GM19324 (cell line): Measurements from ENCODE around the gene SMAD9.

ENCODE experiments used
- ATAC-seq: cut with Tn5 transposase; IDR thresholded peaks from one replicate; pipeline ENCODE4 v1.9.1; 2021; ENCODE audit warnings: mild to moderate bottlenecking, moderate library complexity; ENCODE audit not compliant: unreplicated experiment, low FRiP score

SMAD9 gene

GRCh38 chr13:36870050-36870692 is 49.9 kb downstream of the SMAD9 start:
- no peak for ATAC-seq

DNA sequence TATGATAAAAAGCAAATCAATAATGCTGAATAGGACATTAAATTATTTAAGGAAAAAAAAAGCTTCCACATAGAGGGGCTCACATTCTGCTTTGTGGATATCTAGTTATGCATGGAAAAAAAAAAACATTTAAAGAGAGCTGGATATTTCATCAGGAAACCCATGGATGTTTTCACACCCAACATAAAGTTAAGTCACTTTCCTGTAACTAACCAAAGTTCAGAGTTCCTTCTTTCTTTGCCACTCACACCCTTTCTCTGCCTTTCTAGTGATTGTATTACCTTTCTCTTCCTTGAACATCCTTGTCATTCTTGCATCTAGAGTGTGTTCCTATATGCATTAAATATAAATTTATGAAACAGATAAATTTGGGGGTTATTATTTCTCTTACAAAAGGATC is 53.8 kb downstream of the SMAD9 start:
- no peak for ATAC-seq

DNA sequence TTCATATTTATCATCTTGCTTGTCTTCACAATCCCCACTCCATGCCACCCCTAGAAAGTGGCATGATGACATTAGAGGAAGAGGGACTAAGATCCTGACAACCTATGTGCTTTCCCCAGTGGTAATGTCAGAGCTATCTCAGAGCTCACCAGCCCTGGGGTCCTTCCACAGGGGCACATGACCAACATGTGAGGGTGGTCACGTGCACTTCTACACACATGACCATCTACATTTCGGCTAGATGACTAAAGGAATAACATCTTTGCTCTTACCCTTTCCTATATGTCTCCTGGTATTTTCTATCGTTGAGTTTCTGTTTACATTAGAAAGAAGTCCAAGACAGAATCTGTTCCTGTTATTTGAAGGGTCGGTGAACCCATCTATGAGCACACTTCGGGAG is 54.8 kb downstream of the SMAD9 start:
- ATAC-seq = no peak

- no peak for ATAC-seq
These were observed 57.3 kb downstream of the SMAD9 start for GRCh38 chr13:36862722-36863121.

DNA sequence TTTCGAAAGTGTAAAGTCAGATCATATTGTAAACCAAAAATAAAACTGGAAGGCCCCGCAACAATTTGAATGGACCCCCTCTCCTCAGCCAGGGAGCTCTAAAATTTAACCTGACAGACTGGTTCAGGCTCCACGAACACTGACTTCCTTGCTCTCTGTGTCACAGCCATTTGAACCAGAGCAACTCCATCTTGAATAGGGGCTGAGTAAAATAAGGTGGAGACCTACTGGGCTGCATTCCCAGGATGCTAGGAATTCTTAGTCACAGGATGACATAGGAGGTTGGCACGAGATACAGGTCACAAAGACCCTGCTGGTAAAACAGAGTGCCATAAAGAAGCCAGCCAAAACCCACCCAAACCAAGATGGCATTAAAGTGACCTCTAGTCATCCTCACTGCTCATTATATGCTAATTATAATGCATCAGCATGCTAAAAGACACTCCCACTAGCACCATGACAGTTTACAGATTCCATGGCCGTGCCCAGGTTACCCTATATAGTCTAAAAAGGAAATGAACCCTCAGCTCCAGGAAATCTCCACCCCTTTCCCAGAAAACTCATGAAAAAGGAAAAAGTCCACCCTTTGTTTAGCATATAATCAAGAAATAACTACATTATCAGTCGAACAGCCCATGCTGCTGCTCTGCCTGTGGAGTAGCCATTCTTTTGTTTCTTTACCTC is 57.9 kb downstream of the SMAD9 start:
- no peak for ATAC-seq

- no peak for ATAC-seq
These were observed 60.8 kb downstream of the SMAD9 start for GRCh38 chr13:36859259-36859658.

GRCh38 chr13:36858290-36858689 is 61.7 kb downstream of the SMAD9 start:
- ATAC-seq = peak; percentile 69

GRCh38 chr13:36857253-36857652 is 62.8 kb downstream of the SMAD9 start:
- ATAC-seq = no peak

GRCh38 chr13:36850790-36851438 is 69.1 kb downstream of the SMAD9 start:
- no peak for ATAC-seq

GRCh38 chr13:36848199-36848982 is 71.6 kb downstream of the SMAD9 start:
- ATAC-seq = no peak

GRCh38 chr13:36847606-36848005 is 72.4 kb downstream of the SMAD9 start:
- no peak for ATAC-seq

- no peak for ATAC-seq
These were observed 78.6 kb downstream of the SMAD9 start for GRCh38 chr13:36841391-36841790.

- ATAC-seq = no peak
These were observed 79.3 kb downstream of the SMAD9 start for GRCh38 chr13:36840718-36841250.

- no peak for ATAC-seq
These were observed 80.1 kb downstream of the SMAD9 start for GRCh38 chr13:36839981-36840380.

GRCh38 chr13:36839281-36839680 is 80.8 kb downstream of the SMAD9 start:
- ATAC-seq = no peak

- no peak for ATAC-seq
These were observed 82.5 kb downstream of the SMAD9 start for GRCh38 chr13:36837354-36838092.

GRCh38 chr13:36834299-36834698 is 85.7 kb downstream of the SMAD9 start:
- ATAC-seq = no peak

DNA sequence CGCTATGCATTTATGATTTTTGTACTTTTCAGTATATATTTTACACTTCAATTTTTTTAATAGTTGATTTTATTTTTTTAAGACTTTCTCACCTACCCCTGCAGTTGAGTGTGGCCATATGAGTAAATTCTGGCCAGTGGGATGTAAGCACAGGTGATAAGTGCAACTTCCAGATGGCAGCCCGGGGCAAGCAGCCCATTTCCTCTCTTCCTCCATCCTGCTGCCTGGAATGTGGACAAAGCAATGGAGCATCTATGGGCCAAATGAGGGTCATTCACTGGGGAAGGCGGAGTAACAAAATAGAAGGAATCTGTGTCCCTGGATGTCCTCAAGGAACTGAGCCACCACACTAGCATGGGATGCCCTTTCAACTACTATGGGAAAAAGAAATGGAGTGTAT is 88.7 kb downstream of the SMAD9 start:
- ATAC-seq = no peak

- ATAC-seq = no peak
These were observed 90.3 kb downstream of the SMAD9 start for GRCh38 chr13:36829753-36830152.

DNA sequence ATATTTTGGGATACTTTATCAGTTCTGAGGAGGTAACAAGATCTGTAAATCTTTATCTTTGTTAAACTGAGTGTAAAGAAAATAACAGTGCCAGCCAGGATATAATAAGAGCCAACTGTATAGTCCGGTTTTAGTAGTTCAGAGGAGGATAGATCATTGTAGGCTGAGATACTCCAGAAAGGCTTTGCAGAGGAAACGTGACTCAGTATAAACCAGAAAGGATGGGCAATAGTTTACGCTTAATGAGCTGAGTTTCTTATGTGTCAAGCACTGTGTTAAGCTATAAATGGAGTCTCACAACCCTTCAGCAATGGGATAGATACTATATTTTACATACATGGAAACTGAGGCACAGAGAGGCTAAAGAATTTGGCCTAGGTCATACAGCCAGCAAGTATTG is 97.3 kb downstream of the SMAD9 start:
- ATAC-seq = no peak
